Loucy (cell line): ENCODE measurements around the gene VANGL2.

Experiments used
- H2AFZ ChIP-seq: fragments of 200-600 bp; sonication (generic); 2 replicates; pipeline ENCODE4 v1.6.0; 2016; ENCODE audit warnings: antibody characterized with exemption, mild to moderate bottlenecking, low read length, moderate library complexity
- H3F3A ChIP-seq: fragments of 200-600 bp; 2 replicates; pipeline ENCODE4 v1.6.0; 2016; ENCODE audit warnings: antibody characterized with exemption, low read depth, mild to moderate bottlenecking
- H3K27me3 ChIP-seq: fragments of 200-600 bp; sonication (generic); 2 replicates; pipeline ENCODE4 v1.6.1; 2014; ENCODE audit warnings: low read length, mild to moderate bottlenecking; ENCODE audit not compliant: insufficient read depth, poor library complexity, severe bottlenecking
- H3K36me3 ChIP-seq: fragments of 200-600 bp; sonication (generic); 2 replicates; pipeline ENCODE4 v1.6.1; 2016; ENCODE audit warnings: low read length; ENCODE audit not compliant: insufficient read depth
- H3K4me1 ChIP-seq: fragments of 200-600 bp; sonication (generic); 2 replicates; pipeline ENCODE4 v1.5.1; 2014; ENCODE audit warnings: low read length, mild to moderate bottlenecking; ENCODE audit not compliant: insufficient read depth, poor library complexity, severe bottlenecking
- H3K4me2 ChIP-seq: fragments of 200-600 bp; sonication (generic); 2 replicates; pipeline ENCODE4 v1.6.0; 2014; ENCODE audit warnings: antibody characterized with exemption, low read length, low read depth, mild to moderate bottlenecking; ENCODE audit not compliant: poor library complexity, severe bottlenecking
- H3K4me3 ChIP-seq: fragments of 200-600 bp; sonication (generic); 2 replicates; pipeline ENCODE4 v1.5.1; 2014; ENCODE audit warnings: low read length, mild to moderate bottlenecking, mixed read lengths; ENCODE audit not compliant: poor library complexity, severe bottlenecking
- H3K79me2 ChIP-seq: fragments of 200-600 bp; sonication (generic); 2 replicates; pipeline ENCODE4 v1.6.1; 2014; ENCODE audit warnings: low read length; ENCODE audit not compliant: insufficient read depth
- H3K9ac ChIP-seq: fragments of 200-600 bp; sonication (generic); 2 replicates; pipeline ENCODE4 v1.6.0; 2014; ENCODE audit warnings: mild to moderate bottlenecking, low read depth, low read length, moderate library complexity; ENCODE audit not compliant: poor library complexity, severe bottlenecking
- H3K9me2 ChIP-seq: fragments of 200-600 bp; sonication (generic); replicated peaks from 2 replicates; pipeline ENCODE4 v1.6.1; 2016; ENCODE audit warnings: low read depth, low read length, mixed read lengths
- H3K9me3 ChIP-seq: fragments of 200-600 bp; sonication (generic); 2 replicates; pipeline ENCODE4 v1.6.1; 2014; ENCODE audit warnings: mild to moderate bottlenecking, antibody characterized with exemption, low read length, low read depth; ENCODE audit not compliant: insufficient read depth
- H4K20me1 ChIP-seq: fragments of 200-600 bp; sonication (generic); 2 replicates; pipeline ENCODE4 v1.6.0; 2014; ENCODE audit warnings: antibody characterized with exemption, low read length, mild to moderate bottlenecking; ENCODE audit not compliant: insufficient read depth, poor library complexity, severe bottlenecking
- CTCF ChIP-seq: fragments of 200-600 bp; sonication (generic); conservative IDR thresholded peaks from 2 replicates; pipeline ENCODE4 v1.5.1; 2014; ENCODE audit warnings: mild to moderate bottlenecking, antibody characterized with exemption, low read length
- EZH2phosphoT487 ChIP-seq: fragments of 200-600 bp; IDR thresholded peaks from 2 replicates; pipeline ENCODE4 v1.6.1; 2018; ENCODE audit warnings: antibody characterized with exemption, mild to moderate bottlenecking, moderate library complexity, borderline replicate concordance

VANGL2 gene

GRCh38 chr1:160454371-160455152, 54.2 kb downstream of the VANGL2 start:
- no peaks in the 10 kb centered on the region for H3K36me3 ChIP-seq
- H3K79me2 ChIP-seq: no peaks in the 10 kb centered on the region
- TF ChIP-seq CTCF (no peak), EZH2phosphoT487 (no peak)
- H3K4me2 ChIP-seq: no peak overlapping the region
- H3K9ac ChIP-seq: no peak overlapping the region
- no peaks in the 10 kb centered on the region for H3K27me3 ChIP-seq
- no peaks in the 10 kb centered on the region for H4K20me1 ChIP-seq
- H3F3A ChIP-seq: no peaks in the 10 kb centered on the region
- no peaks in the 10 kb centered on the region for H3K9me3 ChIP-seq
- no peak overlapping the region for H2AFZ ChIP-seq
- H3K9me2 ChIP-seq: no peaks in the 10 kb centered on the region
- no peaks in the 10 kb centered on the region for H3K4me1 ChIP-seq
- H3K4me3 ChIP-seq: no peak overlapping the region

GRCh38 chr1:160455153-160455517, 54.8 kb downstream of the VANGL2 start:
- TF ChIP-seq CTCF (no peak), EZH2phosphoT487 (no peak)
- Histone ChIP-seq H3K4me1 (peaks cover 3% of the 10 kb centered on the region), H4K20me1 (no peaks in the 10 kb centered on the region), H3K9ac (no peak overlapping the region), H3K4me3 (no peak overlapping the region), H3K9me3 (no peaks in the 10 kb centered on the region), H3K79me2 (no peaks in the 10 kb centered on the region), H3K27me3 (no peaks in the 10 kb centered on the region), H3K9me2 (no peaks in the 10 kb centered on the region), H2AFZ (no peak overlapping the region), H3K36me3 (no peaks in the 10 kb centered on the region), H3F3A (no peaks in the 10 kb centered on the region), H3K4me2 (no peak overlapping the region)

GRCh38 chr1:160459056-160459455, 58.7 kb downstream of the VANGL2 start:
- Histone ChIP-seq H3K27me3 (no peaks in the 10 kb centered on the region), H4K20me1 (no peaks in the 10 kb centered on the region), H3K9ac (no peak overlapping the region), H3K4me3 (no peak overlapping the region), H3K4me2 (no peak overlapping the region), H2AFZ (no peak overlapping the region), H3K36me3 (no peaks in the 10 kb centered on the region), H3K9me3 (no peaks in the 10 kb centered on the region), H3F3A (no peaks in the 10 kb centered on the region), H3K79me2 (no peaks in the 10 kb centered on the region), H3K9me2 (no peaks in the 10 kb centered on the region), H3K4me1 (peaks cover 15% of the 10 kb centered on the region)
- no peak for TF ChIP-seq CTCF
- TF ChIP-seq EZH2phosphoT487: no peak
